ENCODE measurements around the gene MAGI3.

GRCh38 chr1:113659035-113659434 is 268.7 kb downstream of the MAGI3 start:
- TF ChIP-seq, protein P1, sequence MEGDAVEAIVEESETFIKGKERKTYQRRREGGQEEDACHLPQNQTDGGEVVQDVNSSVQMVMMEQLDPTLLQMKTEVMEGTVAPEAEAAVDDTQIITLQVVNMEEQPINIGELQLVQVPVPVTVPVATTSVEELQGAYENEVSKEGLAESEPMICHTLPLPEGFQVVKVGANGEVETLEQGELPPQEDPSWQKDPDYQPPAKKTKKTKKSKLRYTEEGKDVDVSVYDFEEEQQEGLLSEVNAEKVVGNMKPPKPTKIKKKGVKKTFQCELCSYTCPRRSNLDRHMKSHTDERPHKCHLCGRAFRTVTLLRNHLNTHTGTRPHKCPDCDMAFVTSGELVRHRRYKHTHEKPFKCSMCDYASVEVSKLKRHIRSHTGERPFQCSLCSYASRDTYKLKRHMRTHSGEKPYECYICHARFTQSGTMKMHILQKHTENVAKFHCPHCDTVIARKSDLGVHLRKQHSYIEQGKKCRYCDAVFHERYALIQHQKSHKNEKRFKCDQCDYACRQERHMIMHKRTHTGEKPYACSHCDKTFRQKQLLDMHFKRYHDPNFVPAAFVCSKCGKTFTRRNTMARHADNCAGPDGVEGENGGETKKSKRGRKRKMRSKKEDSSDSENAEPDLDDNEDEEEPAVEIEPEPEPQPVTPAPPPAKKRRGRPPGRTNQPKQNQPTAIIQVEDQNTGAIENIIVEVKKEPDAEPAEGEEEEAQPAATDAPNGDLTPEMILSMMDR (IDR thresholded peaks at IDR 0.05; ENCODE audit: low read depth, low read length, missing input control): no peak
- TF ChIP-seq GABPA (IDR thresholded peaks at IDR 0.05 in 1 of 2, conservative IDR thresholded peaks at IDR 0.05 in 1 of 2): no peak
- TF ChIP-seq RAD21 (IDR thresholded peaks at IDR 0.05): no peak

Data from liver (tissue), 3 donors.